ENCODE measurements around the gene SPRY2.

The SPRY2 gene

DNA sequence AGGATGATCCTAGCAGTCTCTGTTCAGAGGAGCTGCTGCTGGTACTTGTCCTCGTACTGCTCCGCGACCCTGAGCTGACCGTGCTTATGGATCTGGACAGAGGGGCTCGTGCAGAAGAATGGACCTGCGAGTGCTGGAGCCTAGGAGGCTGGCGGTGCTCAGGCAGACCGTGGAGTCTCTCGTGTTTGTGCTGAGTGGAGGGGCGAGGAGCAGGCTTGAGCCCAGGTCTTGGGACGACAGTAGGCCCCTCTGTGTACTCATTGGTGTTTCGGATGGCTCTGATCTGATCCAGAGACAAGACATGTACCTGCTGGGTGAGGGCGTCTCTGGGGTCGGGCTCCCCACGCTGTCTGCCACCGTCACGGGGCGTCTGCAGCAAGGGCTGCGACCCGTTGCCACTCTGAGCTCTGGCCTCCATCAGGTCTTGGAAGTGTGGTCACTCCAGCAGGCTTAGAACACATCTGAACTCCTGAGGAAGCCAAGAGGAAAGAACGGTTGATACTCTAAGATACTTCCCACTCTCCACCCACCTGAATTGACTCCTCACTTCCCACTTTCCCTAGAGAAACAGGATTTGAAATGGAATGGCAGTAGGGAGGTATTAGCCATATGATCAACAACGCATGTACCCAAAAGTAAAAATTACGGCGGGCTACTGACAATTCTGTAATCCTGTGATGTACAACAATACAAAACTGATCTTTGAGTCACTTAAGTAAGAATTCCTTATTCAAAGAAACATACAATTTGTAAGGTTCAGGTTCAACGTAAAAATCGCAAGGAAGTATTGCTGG is 3.4 kb downstream of the SPRY2 start:
- Histone ChIP-seq H3K4me2 (ENCODE audit: low read depth, low read length) (no peak overlapping the region), H3K9ac (ENCODE audit: low read length) (no peak overlapping the region), H3K4me3 (ENCODE audit: low read length) (no peak overlapping the region)

DNA sequence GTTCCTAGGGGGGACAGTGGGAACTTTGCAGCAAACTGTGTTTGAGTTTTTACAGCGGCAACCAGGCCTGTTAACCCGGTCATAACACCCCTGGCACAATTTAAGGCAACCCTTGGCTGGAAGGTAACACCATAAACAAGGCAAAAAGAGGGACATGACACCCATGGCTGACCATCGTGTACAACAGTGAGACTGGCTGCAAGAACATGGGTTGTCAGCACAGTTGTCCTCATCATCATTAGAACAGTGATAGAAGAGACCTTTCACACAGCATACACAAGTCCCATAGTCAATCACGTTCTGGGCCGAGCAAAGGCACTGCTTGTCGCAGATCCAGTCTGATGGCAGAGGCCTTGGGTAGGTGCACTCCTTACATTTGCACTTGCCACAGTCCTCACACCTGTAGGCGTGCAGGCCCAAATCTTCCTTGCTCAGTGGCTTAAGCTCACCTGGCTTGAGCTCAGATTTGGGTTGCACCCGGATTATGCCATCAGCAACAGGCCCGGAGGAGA is 4.1 kb downstream of the SPRY2 start:
- TF ChIP-seq EZH2phosphoT487 (IDR thresholded peaks at IDR 0.05; ENCODE audit: low read length) = no peak
- no peak for TF ChIP-seq EZH2 (optimal IDR thresholded peaks at IDR 0.05; ENCODE audit: low read depth, low read length)
- TF ChIP-seq, protein P1, sequence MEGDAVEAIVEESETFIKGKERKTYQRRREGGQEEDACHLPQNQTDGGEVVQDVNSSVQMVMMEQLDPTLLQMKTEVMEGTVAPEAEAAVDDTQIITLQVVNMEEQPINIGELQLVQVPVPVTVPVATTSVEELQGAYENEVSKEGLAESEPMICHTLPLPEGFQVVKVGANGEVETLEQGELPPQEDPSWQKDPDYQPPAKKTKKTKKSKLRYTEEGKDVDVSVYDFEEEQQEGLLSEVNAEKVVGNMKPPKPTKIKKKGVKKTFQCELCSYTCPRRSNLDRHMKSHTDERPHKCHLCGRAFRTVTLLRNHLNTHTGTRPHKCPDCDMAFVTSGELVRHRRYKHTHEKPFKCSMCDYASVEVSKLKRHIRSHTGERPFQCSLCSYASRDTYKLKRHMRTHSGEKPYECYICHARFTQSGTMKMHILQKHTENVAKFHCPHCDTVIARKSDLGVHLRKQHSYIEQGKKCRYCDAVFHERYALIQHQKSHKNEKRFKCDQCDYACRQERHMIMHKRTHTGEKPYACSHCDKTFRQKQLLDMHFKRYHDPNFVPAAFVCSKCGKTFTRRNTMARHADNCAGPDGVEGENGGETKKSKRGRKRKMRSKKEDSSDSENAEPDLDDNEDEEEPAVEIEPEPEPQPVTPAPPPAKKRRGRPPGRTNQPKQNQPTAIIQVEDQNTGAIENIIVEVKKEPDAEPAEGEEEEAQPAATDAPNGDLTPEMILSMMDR (IDR thresholded peaks at IDR 0.05; ENCODE audit: low read length) = no peak
- Histone ChIP-seq H3K36me3 (replicated peaks; ENCODE audit: insufficient read depth, low read length) (no peaks in the 10 kb centered on the region), H3K27ac (ENCODE audit: low read length) (no peak overlapping the region)

More for the DNA sequence above, 3.4 kb downstream of the SPRY2 start:
- DNase-seq = no peak
- Histone ChIP-seq H3K27me3 (replicated peaks; ENCODE audit: insufficient read depth, low read length) (peaks cover 3% of the 10 kb centered on the region; the same call in 1 of the 2 replicates), H3K27ac (ENCODE audit: low read length) (no peak overlapping the region), H3K36me3 (replicated peaks; ENCODE audit: insufficient read depth, low read length) (no peaks in the 10 kb centered on the region), H2AFZ (ENCODE audit: low read length) (no peak overlapping the region), H3K9me3 (replicated peaks; ENCODE audit: insufficient read depth, low read length) (no peaks in the 10 kb centered on the region), H3K79me2 (ENCODE audit: low read length) (no peaks in the 10 kb centered on the region), H4K20me1 (ENCODE audit: insufficient read depth, low read length) (no peaks in the 10 kb centered on the region), H3F3A (ENCODE audit: insufficient read depth, low read length) (peaks cover 3% of the 10 kb centered on the region; the same call in 1 of the 2 replicates), H3K4me1 (ENCODE audit: low read length) (no peaks in the 10 kb centered on the region), H3K9me2 (replicated peaks; ENCODE audit: insufficient read depth, low read length) (no peaks in the 10 kb centered on the region)
- TF ChIP-seq, protein P1 (IDR thresholded peaks at IDR 0.05; ENCODE audit: low read length) = no peak
- TF ChIP-seq EZH2phosphoT487 (IDR thresholded peaks at IDR 0.05; ENCODE audit: low read length) (no peak), EZH2 (optimal IDR thresholded peaks at IDR 0.05; ENCODE audit: low read depth, low read length) (no peak)

DNA sequence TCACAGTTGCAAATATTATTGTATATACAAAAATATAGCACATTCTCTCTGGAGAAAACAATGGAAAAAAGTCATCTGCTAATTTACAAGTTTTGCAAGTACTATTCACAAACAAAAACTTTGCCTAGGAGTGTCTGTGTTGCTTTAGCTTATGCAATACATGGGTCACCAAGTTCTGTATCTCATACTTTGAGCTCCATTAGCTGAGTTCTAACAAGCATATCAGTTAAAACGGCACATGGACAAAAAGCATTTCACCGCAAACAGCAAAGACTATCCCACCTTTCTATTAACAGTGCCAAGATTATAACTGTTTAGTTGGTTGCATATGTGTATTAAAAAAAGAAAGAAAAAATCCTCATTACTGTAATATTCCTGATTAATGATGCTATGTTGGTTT is 4.6 kb downstream of the SPRY2 start:
- Histone ChIP-seq H4K20me1 (ENCODE audit: insufficient read depth, low read length) (no peaks in the 10 kb centered on the region), H3F3A (ENCODE audit: insufficient read depth, low read length) (no peaks in the 10 kb centered on the region), H3K9ac (ENCODE audit: low read length) (no peak overlapping the region), H3K4me1 (ENCODE audit: low read length) (no peaks in the 10 kb centered on the region), H3K4me2 (ENCODE audit: low read depth, low read length) (no peak overlapping the region), H3K79me2 (ENCODE audit: low read length) (no peaks in the 10 kb centered on the region), H3K27me3 (replicated peaks; ENCODE audit: insufficient read depth, low read length) (no peaks in the 10 kb centered on the region; the same call in 1 of the 2 replicates), H3K27ac (ENCODE audit: low read length) (no peak overlapping the region), H2AFZ (ENCODE audit: low read length) (no peak overlapping the region), H3K9me3 (replicated peaks; ENCODE audit: insufficient read depth, low read length) (no peaks in the 10 kb centered on the region), H3K9me2 (replicated peaks; ENCODE audit: insufficient read depth, low read length) (no peaks in the 10 kb centered on the region), H3K36me3 (replicated peaks; ENCODE audit: insufficient read depth, low read length) (no peaks in the 10 kb centered on the region), H3K4me3 (ENCODE audit: low read length) (no peak overlapping the region)
- TF ChIP-seq EZH2phosphoT487 (IDR thresholded peaks at IDR 0.05; ENCODE audit: low read length) = no peak
- TF ChIP-seq, protein P1 (IDR thresholded peaks at IDR 0.05; ENCODE audit: low read length) = no peak
- TF ChIP-seq EZH2 (optimal IDR thresholded peaks at IDR 0.05; ENCODE audit: low read depth, low read length) = no peak
- DNase-seq = no peak

More for the DNA sequence above, 4.1 kb downstream of the SPRY2 start:
- DNase-seq = no peak
- H3K79me2 ChIP-seq (ENCODE audit: low read length) = no peaks in the 10 kb centered on the region
- no peaks in the 10 kb centered on the region for H3K9me3 ChIP-seq (replicated peaks; ENCODE audit: insufficient read depth, low read length)
- H3K4me2 ChIP-seq (ENCODE audit: low read depth, low read length) = no peak overlapping the region
- no peaks in the 10 kb centered on the region for H3F3A ChIP-seq (ENCODE audit: insufficient read depth, low read length)
- no peak overlapping the region for H2AFZ ChIP-seq (ENCODE audit: low read length)
- no peaks in the 10 kb centered on the region for H4K20me1 ChIP-seq (ENCODE audit: insufficient read depth, low read length)
- no peaks in the 10 kb centered on the region for H3K4me1 ChIP-seq (ENCODE audit: low read length)
- no peaks in the 10 kb centered on the region for H3K9me2 ChIP-seq (replicated peaks; ENCODE audit: insufficient read depth, low read length)
- H3K9ac ChIP-seq (ENCODE audit: low read length) = no peak overlapping the region
- H3K4me3 ChIP-seq (ENCODE audit: low read length) = no peak overlapping the region
- no peaks in the 10 kb centered on the region; the same call in 1 of the 2 replicates for H3K27me3 ChIP-seq (replicated peaks; ENCODE audit: insufficient read depth, low read length)
